ENCODE data around the gene FOXC2.

DNA sequence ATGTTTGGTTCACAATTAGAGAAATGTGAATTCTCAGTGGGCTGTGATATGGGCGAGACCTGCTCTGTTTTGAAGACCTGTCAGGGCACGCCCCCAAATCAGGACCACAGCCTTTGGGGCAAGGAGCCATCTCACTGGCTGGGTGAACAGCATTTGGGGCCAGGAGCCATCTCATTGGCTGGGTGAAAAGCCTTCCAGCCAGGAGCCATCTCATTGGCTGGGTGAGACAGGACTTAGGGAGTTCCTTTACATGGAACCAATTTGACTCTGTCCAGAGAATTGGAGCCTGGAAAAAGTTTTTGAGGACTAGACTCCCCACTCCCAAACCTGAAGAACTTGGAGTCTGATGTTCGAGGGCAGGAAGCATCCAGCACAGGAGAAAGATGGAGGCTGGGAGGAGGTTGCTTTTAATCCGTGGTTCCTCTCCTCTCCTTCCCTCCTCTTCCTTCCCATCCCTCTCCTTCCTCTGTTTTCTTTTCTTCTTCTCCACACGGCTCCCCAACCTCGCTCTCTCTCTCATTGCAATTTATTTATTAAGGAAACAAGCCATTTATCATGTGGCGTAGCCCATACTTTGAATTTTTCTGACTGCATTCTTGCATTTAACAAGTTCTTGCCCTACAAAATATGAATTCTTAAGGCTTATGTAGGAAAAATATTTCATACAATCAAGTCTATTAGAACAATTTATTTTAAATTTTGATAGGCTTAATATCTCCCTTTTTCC is 31.4 kb downstream of the FOXC2 start:
- TF ChIP-seq, protein P1, sequence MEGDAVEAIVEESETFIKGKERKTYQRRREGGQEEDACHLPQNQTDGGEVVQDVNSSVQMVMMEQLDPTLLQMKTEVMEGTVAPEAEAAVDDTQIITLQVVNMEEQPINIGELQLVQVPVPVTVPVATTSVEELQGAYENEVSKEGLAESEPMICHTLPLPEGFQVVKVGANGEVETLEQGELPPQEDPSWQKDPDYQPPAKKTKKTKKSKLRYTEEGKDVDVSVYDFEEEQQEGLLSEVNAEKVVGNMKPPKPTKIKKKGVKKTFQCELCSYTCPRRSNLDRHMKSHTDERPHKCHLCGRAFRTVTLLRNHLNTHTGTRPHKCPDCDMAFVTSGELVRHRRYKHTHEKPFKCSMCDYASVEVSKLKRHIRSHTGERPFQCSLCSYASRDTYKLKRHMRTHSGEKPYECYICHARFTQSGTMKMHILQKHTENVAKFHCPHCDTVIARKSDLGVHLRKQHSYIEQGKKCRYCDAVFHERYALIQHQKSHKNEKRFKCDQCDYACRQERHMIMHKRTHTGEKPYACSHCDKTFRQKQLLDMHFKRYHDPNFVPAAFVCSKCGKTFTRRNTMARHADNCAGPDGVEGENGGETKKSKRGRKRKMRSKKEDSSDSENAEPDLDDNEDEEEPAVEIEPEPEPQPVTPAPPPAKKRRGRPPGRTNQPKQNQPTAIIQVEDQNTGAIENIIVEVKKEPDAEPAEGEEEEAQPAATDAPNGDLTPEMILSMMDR (IDR thresholded peaks at IDR 0.05) = no peak
- no peak for TF ChIP-seq POLR2A (IDR thresholded peaks at IDR 0.05)

All from body of pancreas (tissue), 4 donors.